Measurements from ENCODE around the gene ZCCHC17.

ZCCHC17 gene

DNA sequence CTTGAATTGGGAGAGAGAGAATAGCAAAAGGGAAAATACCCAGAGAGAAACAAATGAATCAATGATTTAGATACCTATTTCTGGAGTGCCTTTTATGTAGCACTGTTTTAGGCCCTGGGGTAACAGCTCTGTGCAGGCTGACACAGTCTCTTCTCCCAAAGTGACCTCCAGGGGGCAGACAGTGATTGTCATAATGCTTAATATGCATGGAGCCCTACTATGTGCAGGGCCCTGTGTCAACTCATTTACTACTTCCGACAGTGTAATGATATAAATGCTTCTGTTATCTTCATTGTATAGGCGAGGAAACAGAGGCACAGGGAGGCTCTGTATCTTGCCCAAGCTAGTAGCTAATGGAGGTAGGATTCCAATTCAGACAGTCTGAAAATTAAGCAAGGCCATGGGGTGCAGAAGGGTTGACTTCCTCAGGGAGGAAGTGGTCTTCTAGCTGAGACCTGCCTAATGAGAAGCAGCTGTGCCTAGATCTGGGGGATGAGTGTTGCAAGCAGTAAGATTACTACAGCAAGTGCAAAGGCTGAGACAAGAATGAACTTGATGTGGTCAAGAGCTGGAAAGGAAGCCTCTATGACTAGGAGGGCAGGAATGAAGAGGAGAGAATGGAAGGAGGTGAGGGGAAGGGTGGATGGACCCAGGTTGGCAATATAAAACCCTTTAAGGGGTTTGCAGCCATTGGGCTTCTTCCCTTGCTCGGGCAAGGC lies 100.0 kb downstream of the ZCCHC17 start:
- no peak for DNase-seq

DNA sequence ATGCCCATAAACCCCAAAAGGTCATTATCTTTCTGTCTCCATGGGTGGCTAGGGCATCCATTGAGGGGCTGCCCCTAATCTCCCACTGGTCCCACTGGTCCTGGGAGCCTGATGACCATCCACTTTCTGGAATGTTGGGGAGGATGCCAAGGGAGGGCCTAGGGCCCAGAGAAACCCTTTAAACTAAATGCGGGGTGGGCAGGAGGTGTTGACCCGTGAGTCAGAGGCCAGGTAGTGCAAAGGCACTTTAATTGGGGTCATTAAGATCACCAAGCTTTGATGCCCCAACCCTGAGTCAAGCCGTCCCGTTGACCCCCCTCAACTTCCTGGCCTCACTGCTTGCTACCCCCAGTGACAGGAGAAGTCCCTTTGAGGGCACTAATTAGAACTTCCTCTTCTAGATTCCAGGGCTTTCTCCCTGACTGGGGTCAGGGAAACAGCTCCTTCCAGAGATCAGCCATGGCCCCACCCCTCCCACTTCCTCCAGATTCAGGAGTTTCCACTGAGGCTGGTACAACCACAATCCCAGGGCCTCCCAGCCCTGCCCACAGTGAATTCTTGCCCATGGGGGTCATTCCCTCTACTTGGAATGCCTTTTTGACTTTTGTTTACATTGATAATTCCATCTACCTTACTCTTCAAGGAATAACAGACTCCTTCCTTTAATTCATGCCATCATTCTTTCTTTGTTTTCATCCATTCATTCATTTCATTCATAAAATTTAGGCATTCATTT lies 100.7 kb downstream of the ZCCHC17 start:
- no peak for DNase-seq

DNA sequence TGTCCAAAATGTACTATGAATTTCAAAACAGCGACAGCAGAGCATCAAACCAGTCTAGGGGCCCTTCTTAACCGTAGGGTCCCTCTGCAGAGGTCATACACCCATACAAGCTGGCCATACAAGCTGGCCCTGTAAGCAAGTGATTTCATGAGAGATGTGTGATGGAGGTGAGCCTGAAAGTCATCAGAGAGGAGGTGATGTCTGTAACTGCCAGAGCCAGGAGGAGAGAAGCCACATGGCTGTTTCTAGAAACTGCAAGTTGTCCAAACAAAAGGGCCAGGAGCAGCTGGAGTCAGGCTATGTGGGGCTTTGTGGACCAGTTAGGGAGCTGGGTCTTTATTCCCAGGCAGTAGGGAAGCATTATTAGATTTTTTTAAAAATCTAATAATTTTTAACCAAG lies 101.4 kb downstream of the ZCCHC17 start:
- no peak for DNase-seq

DNA sequence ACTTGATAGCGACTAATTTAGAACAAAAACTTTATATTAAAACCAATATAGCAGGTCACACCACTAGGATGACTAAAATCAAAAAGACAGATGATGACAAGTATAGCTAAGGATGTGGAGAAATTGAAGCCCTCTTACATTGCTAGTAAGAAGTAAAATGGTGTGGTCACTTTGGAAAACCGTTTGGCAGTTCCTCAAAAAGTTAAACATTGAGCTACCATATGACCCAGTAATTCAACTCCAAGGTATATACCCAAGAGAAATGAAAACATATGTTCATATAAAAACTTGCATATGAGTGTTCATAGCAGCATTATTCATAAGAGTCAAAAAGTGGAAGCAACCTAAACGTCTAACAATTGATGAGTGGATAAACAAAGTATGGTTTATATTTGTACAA lies 103.1 kb downstream of the ZCCHC17 start:
- no peak for DNase-seq

DNA sequence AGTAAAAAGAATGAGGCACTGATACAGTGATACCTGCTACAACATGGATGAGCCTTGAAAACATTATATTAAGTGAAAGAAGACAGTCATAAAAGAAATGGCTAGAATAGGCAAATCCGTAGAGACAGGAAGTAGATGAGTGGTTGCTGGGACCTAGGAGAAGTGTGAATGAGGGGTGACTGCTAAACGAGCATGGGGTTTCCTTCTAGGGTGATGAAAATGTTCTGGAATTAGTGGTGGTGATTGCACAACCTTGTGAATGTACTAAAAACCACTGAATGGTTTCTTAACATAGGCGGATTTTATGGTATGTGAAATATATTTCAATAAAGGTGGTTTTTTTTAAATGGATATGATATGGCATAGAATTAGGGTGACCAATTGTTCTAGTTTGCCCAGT lies 103.6 kb downstream of the ZCCHC17 start:
- no peak for DNase-seq

DNA sequence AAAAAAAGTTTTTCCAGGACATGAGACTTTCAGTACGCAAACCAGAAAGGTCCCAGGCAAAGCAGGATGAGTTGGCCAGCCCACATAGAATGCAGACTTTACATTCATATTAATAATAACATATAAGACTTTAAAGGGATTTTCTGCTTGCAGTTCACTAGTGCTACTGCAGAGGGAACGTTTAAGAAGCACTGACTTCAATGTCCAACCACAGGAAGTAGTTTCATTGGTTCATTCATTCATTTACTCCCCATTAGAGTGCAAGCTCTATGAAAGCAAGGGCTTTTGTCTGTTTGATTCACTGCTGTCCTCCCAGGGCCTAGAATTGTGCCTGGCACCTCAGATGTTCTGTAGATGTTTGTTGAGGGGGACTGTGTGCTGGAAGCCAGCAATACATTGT lies 104.4 kb downstream of the ZCCHC17 start:
- DNase-seq: no peak

DNA sequence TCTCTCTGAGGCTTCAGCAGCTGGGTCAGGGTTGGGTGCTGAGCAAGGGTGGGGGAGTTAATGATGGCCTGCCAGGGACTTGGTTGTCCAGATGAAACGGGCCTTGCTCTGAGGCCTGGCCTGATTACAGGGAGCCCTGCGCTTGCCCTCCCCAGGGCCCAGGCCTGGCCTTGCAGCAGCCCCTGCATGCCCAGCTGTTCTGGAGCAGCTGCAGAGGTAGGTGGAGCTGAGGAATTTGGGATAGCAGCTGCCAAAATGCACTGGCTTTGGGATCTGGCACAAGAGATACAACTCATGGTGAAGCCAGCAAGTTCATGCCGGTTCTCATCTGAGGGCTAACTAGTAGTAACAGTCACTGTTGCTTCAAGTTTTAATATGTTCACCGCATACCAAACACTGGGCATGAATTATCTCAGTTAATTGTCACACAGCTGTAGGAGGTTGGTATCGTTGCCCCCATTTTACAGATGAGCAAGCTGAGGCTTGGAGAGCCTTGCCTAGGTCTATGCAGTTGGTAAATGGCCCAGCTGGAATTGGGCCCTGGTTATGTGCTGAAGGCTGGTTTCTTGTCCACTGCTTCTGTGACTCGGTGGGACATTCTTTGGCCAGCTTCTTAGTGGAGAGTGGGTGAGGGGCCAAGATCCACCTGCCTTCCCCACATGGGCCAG lies 108.9 kb downstream of the ZCCHC17 start:
- no peak for DNase-seq

DNA sequence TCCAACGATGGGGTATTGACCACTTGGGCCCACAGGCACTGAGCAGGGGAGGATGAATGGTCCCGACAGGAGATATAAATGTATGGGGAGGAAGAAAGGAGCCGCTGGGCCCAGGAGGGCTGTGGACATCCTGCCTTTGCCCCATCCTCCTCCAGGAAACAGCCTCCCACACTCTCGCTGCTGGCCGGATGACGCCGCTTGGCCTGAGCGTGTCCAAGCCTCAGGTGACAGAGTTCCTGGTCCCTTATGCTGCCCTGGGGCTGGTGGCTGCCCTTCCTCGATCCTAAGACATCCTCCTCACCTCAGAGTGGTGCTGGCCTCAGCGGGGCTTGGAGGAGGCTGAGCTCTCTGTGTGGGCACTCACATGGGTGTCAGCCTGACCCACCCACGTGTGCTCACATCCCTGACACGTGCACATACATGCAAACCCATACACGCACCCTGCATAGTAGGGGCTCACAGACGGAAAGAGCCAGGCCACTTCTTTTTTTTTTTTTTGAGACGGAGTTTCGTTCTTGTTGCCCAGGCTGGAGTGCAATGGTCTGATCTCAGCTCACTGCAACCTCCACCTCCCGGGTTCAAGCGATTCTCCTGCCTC lies 110.3 kb downstream of the ZCCHC17 start:
- DNase-seq: no peak

DNA sequence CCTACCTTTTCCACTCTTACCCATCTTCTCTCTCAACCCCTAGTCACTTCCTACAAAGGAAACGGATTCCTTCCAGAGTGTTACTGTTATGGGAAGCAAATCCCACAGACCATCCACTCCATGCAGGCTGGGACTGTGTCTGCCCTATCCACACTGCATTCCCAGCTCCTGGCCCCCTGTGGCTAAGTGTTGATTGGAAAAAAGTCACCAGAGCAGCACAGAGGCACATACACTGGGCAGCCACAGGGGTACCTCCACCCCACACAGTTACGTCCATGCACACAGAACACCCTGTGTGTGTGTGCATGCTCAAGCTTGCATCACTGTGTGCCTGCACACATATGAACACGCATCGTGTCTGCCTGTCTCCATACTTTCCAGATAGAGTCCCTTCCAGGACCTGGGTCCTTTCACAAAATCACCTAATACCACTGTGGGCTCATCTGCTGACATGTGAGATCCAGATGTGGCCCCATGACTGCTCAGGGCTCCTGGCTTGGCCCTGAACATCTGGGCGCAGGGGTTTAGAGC lies 112.0 kb downstream of the ZCCHC17 start:
- DNase-seq: no peak

DNA sequence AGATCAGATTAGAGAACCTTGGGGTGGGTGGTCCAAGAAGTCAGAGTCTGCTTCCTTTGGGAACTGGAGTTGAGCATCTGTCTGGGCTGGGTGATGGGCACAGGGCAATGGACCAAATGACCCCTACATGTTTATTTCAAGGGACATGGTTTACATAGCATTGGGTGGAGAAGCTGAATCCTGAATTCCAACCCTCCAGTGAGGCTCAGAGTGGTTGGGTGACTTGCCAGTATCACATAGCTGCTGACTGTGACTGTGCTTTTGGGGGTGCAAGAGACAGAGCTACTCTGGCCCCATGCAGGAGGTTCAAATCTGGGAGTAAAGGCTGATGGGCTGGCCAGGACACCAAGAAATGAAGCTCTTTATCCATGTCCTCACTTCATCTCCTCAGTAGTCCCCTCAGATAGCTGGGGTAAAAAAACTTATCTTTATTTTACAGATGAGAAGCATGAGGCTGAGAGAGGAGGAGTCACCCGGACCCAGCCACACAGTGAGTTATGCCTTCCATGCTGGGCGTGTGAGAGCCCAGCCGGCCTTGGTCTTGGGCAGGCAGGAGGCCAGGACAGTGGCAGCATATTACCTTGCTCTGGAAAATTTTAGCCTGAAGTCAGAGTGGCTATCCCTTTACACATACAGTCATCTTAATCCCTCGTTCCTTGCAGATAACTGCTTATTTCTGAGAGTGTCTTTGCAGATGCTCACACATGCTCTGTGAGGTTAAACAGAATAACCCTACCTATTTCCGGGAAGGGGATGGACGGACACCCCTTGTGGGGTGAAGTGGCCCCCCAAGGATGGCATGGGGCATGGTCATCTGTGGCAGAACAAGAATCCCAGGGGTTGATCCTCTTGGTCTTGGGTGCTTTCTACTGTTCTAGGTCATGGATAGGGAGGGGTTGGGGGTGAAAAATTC lies 113.4 kb downstream of the ZCCHC17 start:
- no peak for DNase-seq

DNA sequence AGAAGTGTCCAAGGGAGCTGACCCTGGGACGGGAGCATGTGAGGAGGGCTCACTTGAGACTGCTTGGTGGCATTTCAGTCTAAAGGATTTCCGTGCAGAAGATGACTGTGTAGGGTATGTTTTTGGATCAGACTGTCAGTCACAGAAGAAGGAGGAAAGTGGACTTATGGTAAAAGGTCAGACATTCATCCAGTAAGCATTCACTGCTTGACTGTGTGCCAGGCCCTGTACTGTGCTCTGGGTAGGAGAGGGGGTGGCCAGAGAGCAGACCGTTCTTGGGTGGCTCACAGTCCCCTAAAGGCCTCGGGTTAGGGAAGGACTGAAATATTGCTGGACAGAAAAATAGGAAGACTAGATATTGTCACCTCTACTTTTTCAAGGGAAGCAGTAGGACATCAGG lies 114.0 kb downstream of the ZCCHC17 start:
- DNase-seq: no peak

DNA sequence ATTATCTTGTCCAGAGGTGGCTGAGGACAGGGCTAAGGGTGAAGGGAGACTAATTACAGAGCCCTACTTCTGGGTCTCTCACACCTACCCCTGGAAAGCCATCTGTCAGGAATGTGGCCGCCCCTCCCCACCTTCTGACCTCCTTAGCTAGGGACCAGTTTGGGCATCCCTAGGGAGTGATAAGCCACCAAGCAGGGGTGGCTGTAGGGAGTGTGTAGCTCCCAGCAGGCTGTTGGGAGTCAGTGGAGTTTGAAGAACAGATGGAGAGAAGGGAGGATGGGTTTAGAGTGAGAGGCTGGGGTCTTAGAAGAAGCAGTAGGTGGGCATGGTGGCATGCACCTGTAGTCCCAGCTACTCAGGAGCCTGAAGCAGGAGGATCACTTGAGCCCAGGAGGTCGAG lies 115.4 kb downstream of the ZCCHC17 start:
- no peak for DNase-seq

DNA sequence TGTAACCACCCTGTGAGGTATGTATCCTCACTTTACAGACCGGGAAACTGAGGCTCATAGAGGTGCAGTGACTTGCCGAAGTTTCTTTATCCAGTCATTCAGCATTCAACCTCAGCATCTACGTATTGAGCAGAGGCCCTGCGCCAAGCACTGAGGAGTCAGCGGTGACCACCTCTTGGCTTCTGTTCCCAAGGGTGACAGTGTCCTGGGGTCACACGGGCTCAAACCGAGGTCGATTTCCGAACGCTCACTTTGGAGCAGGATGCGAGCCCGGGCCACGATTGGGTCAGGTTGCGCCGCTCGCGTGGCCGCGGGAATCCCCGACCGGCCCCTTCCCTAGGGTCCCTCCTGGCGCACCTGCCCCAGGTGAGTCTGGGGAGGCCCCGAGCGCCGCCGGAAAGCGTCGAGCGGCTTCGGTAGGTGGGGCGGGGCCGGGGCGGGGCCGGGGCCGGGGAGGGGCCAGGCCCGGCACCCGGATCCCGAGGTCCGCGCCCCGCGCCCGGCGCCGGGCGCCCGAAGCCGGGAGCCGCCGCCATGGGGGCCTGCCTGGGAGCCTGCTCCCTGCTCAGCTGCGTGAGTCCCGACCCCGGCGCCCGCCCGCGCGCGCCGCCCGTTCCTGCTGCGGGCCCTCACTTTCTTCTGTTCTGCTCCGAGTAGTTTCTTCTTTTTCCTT lies 116.0 kb downstream of the ZCCHC17 start, which contains the start of gene SERINC2:
SERINC2 (plus strand) TSS at position 482 of the 673 bp plus-strand sequence; CDS start at position 535, 53 bp downstream.
- DNase-seq: no peak

DNA sequence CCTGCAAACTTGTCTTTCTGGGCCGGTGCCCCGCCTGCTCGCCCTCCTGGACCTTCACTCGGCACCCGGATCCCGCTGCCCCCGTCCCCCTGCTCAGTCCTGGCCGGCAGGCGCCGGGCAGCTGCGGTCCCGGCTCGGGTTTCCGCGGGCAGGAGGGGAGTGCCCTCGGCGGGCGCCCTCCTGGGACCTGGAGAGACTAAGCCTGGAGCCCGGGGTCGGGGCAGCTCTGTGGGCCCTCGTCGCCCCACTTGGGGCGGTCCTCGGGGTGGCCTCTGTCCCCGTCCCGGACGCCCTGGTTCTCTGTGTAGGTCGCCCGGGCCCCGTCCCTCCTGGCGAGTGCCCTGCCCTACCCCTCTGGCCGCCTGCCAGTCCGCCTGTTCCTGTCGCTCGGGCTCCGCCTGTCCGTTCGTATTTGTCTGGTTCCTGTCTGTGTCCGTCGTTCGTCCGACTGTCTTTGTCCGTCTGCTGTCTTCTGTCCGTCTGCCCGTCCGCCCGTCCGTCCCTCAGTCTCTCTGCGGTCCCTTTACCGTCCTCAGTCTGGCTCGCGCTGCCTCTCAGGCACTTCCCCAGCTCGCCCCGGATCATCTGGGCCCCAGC lies 116.7 kb downstream of the ZCCHC17 start:
- DNase-seq: no peak
